Measurements from ENCODE around the gene SMOC2. TPM values are rescaled to one million over a fixed set of nuclear protein-coding genes. Genes with fewer than 3 reads are reported as not detected.
A peak's percentile ranks its signal among the peaks of the same experiment; 100 is the strongest.

Gene SMOC2
- total RNA-seq, 4 donors from 2014 or later: 10.7 to 14.9 (median 13.7) TPM

DNA sequence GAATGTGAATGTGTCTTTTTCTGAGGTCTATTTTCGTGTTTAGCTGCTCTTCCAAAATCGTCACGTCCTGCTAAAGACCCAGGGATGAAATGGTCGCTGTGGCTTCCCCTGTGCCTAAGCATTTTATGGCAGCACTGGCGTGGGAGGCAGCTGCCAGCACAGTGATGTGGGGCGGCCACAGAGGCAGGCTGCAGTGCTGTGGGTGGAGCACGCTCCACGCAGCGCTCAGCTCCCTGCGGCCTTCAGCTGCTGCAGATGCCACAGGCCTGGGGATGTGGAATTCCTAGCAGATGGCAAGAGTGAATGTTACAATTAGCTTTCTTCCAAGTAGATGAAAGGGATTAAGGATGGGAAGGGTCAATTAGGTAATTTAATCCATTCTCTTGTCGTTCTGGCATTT, 242.6 kb downstream of the SMOC2 start:
- no peaks in the 10 kb centered on the region for H3K27me3 ChIP-seq
- peak in 1 of 3 donors; percentile 24 for DNase-seq
- no peak overlapping the region for H3K27ac ChIP-seq
- no peaks in the 10 kb centered on the region for H3K36me3 ChIP-seq
- TF ChIP-seq POLR2A (IDR thresholded peaks at IDR 0.05): no peak
- TF ChIP-seq, protein P1, sequence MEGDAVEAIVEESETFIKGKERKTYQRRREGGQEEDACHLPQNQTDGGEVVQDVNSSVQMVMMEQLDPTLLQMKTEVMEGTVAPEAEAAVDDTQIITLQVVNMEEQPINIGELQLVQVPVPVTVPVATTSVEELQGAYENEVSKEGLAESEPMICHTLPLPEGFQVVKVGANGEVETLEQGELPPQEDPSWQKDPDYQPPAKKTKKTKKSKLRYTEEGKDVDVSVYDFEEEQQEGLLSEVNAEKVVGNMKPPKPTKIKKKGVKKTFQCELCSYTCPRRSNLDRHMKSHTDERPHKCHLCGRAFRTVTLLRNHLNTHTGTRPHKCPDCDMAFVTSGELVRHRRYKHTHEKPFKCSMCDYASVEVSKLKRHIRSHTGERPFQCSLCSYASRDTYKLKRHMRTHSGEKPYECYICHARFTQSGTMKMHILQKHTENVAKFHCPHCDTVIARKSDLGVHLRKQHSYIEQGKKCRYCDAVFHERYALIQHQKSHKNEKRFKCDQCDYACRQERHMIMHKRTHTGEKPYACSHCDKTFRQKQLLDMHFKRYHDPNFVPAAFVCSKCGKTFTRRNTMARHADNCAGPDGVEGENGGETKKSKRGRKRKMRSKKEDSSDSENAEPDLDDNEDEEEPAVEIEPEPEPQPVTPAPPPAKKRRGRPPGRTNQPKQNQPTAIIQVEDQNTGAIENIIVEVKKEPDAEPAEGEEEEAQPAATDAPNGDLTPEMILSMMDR (IDR thresholded peaks at IDR 0.05): no peak
- H3K4me3 ChIP-seq: no peak overlapping the region
- no peaks in the 10 kb centered on the region for H3K4me1 ChIP-seq
- no peaks in the 10 kb centered on the region for H3K9me3 ChIP-seq

DNA sequence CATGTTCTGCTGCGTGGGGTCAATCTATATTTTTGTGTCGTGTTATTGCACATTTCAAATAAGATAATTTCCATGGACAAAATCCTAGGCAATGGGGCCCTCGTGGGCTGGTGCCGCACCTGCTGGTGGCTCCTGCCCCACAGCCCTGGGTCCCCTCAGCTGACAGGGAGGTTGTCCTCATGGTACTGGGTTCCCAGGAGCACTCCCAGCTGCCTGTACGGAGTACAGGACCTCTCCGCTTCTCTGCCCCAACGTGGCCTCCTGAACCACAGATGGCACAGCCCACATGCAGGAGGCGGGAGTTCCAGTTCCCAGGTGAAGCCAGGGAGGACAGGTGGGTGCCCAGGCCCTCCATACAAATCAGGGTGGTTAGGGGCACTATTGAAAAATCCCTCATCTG, 243.5 kb downstream of the SMOC2 start:
- Histone ChIP-seq H3K36me3 (no peaks in the 10 kb centered on the region), H3K27ac (no peak overlapping the region), H3K9me3 (no peaks in the 10 kb centered on the region), H3K4me1 (no peaks in the 10 kb centered on the region), H3K27me3 (no peaks in the 10 kb centered on the region), H3K4me3 (no peak overlapping the region)
- peak in 1 of 3 donors; percentile 17 for DNase-seq
- TF ChIP-seq POLR2A (IDR thresholded peaks at IDR 0.05): no peak
- TF ChIP-seq, protein P1 (IDR thresholded peaks at IDR 0.05): no peak

DNA sequence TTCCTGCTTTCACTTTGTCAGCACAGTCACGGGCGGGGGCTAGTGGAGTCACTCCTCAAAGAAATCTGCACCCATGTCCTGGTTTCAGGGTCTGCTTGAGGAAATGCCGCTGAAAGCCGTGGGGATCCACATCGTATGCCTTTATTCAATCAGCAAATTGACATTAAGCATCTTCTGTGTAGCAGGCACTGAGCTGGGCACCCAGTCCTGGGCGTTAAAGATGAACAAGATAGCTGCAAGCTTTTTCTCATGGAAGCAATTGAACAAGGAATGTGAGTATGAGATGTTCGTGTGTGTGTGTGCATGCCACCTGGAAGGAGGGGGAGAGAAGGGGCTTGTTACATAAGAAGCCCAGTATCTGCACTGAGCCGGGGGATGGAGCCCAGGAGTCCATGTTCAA, 243.9 kb downstream of the SMOC2 start:
- no peak for DNase-seq
- H3K4me1 ChIP-seq: no peaks in the 10 kb centered on the region
- H3K9me3 ChIP-seq: no peaks in the 10 kb centered on the region
- no peaks in the 10 kb centered on the region for H3K36me3 ChIP-seq
- TF ChIP-seq, protein P1 (IDR thresholded peaks at IDR 0.05): no peak
- TF ChIP-seq POLR2A (IDR thresholded peaks at IDR 0.05): no peak
- H3K27me3 ChIP-seq: no peaks in the 10 kb centered on the region
- H3K4me3 ChIP-seq: no peak overlapping the region
- no peak overlapping the region for H3K27ac ChIP-seq

DNA sequence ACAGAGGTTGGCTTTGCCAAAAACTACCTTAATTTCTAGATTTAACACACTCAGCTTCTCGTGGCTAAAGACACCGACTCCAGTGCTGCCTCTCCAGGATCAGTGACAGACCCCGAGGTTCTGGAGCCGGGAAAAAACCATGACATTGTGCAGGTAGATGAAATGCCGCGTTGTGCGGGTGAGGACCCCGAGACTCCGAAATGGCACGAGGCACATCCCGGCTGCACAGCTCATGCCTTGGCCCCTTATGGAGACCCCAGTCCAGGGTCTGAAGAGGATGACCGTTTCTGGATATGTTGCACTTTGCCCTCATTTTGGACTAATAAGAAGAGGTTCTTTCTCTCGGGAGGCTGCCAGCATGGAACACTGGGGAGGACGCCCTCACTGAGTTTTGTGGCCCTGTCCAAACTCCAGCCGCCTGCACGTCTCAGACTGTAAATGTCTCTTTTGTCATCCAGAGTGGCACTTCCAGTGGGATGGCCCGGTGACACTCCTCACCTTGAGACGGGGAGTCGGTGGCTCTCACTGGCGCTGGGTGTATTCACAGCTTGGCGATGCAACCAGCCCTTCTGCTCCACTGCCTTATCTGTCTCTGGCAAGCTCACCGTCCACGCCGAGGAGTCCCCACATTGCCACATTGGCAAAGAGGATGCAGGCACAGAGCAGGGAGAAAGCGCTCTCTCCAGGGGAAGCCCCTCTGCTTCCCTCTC, 245.2 kb downstream of the SMOC2 start:
- Histone ChIP-seq H3K4me1 (no peaks in the 10 kb centered on the region), H3K9me3 (no peaks in the 10 kb centered on the region), H3K27me3 (no peaks in the 10 kb centered on the region), H3K27ac (no peak overlapping the region), H3K36me3 (no peaks in the 10 kb centered on the region), H3K4me3 (no peak overlapping the region)
- peak in 1 of 3 donors; percentile 34 for DNase-seq
- TF ChIP-seq, protein P1 (IDR thresholded peaks at IDR 0.05): no peak
- TF ChIP-seq POLR2A (IDR thresholded peaks at IDR 0.05): no peak

DNA sequence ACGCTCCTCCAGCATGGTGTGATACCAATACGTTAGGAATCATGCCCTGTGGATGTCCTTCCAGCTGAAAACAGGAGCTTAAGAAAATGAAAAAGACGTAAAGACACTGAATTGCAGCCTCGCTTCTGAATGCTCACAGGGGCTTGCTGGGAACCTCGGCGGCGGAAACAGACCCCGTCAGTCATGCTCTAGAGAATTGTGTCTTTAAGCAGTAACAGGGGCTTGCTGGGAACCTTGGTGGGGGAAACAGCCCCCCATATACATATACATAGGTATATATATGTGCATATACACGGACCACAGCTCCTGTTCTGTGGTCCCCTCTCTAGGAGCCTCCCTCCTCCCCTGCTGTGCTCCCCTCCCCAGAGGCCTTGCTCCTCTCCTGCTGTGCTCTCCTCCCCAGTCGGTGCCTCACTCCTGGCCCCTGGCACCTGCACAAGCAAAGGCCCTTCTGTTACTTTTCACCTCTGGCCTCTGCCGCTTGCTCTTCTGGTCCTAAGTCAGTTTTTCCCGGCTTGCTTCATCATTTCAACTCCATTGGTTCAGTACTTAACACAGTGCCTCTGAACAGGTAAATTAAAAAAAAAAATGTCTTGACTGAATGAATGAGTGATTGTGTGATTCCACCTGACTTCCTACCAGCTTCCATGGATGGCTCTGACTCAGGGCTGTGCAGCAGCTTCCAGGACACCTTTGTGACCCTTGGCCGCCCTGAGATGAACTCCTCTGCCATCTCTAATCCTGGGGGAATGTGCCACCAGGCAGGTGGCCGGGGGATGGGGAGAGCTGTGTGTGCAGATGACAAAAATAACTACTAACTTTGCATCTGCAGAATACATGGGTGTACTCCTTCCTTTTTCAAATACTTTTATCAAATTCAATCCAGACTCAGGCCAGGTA, 246.1 kb downstream of the SMOC2 start:
- no peaks in the 10 kb centered on the region for H3K36me3 ChIP-seq
- no peak for TF ChIP-seq POLR2A (IDR thresholded peaks at IDR 0.05)
- TF ChIP-seq, protein P1 (IDR thresholded peaks at IDR 0.05): no peak
- H3K9me3 ChIP-seq: no peaks in the 10 kb centered on the region
- DNase-seq: peak in 1 of 3 donors; percentile 35
- H3K27ac ChIP-seq: no peak overlapping the region
- no peak overlapping the region for H3K4me3 ChIP-seq
- H3K4me1 ChIP-seq: no peaks in the 10 kb centered on the region
- H3K27me3 ChIP-seq: no peaks in the 10 kb centered on the region

Data from Peyer's patch (tissue), 4 donors.